Prostate gland (tissue), 2 donors: Measurements from ENCODE around the gene LDAH. TPM values are rescaled to one million over a fixed set of nuclear protein-coding genes. Genes with fewer than 3 reads are reported as not detected.

ENCODE experiments used
- DNase-seq: peaks from one replicate; pipeline ENCODE4 v3.0.0-alpha.2; 2019; ENCODE audit warnings: low spot score
- H3K27ac ChIP-seq, 2 donors: fragments of 200-600 bp; sonication (generic); 2 replicates each; pipeline ENCODE4 v1.5.1; 2017 to 2019
- H3K27me3 ChIP-seq: fragments of 200-600 bp; sonication (generic); replicated peaks from 2 replicates; pipeline ENCODE4 v1.5.1; 2019; ENCODE audit not compliant: insufficient read depth
- H3K36me3 ChIP-seq, 2 donors: fragments of 200-600 bp; sonication (generic); 1 replicate in 1 of 2; 2 replicates in 1 of 2; pipeline versions ENCODE4 v1.5.1 to v1.8.1; 2017 to 2019
- H3K4me1 ChIP-seq: fragments of 200-600 bp; sonication (generic); replicated peaks from 2 replicates; pipeline ENCODE4 v1.5.1; 2019
- H3K4me3 ChIP-seq, 2 donors: fragments of 200-600 bp; sonication (generic); 2 replicates each; pipeline ENCODE4 v1.5.1; 2017 to 2019
- H3K9me3 ChIP-seq: fragments of 200-600 bp; sonication (generic); 2 replicates; pipeline ENCODE4 v1.5.1; 2017
- CTCF ChIP-seq, 4 experiments: fragments of 200-600 bp in 2 of 4; fragments of 450-650 bp in 2 of 4; sonication (generic) in 2 of 4; IDR thresholded peaks; 1 replicate in 3 of 4; 2 replicates in 1 of 4; pipeline ENCODE4 v1.5.1; 2016 to 2019; ENCODE audit warnings: antibody characterized with exemption in 4 of 4, mild to moderate bottlenecking in 2 of 4, moderate library complexity in 2 of 4
- POLR2A ChIP-seq: fragments of 450-650 bp; IDR thresholded peaks from one replicate; pipeline ENCODE4 v1.6.1; 2016; ENCODE audit warnings: antibody characterized with exemption, mild to moderate bottlenecking
- POLR2AphosphoS5 ChIP-seq: sonication (generic); formaldehyde crosslinking; IDR thresholded peaks from one replicate; pipeline ENCODE4 v1.6.1; 2017; ENCODE audit warnings: antibody characterized with exemption
- whole genome bisulfite sequencing: methylation state at CpG from one replicate; pipeline ENCODE4 v1.1.5; 2018; 5-methylcytosine and 5-hydroxymethylcytosine counted together
- intact Hi-C: fragments of 100-400 bp; cut with DNase I; formaldehyde crosslinking; loops from one replicate; pipeline ENCODE4 v1.14.2; 2022
- total RNA-seq, 2 donors: library from RNA; depleted of rRNA; stranded (reverse); fragments of >200 nt; gene quantifications; one replicate each; pipeline ENCODE4 v1.1.0, GENCODE V29; 2016

Gene LDAH
- total RNA-seq, 2 donors from 2014 or later, result 6.6 to 17.3 TPM

GRCh38 chr2:20745924-20746555, 76.9 kb downstream of the LDAH start:
- no peaks in the 10 kb centered on the region for H3K9me3 ChIP-seq
- no peaks in the 10 kb centered on the region for H3K36me3 ChIP-seq
- DNase-seq, result no peak
- H3K27me3 ChIP-seq, result no peaks in the 10 kb centered on the region
- 19% methylated on average over 2 of the region's 2 CpGs for WGBS
- H3K27ac ChIP-seq, result no peak overlapping the region
- TF ChIP-seq POLR2AphosphoS5 (no peak), POLR2A (no peak), CTCF (IDR thresholded peaks at IDR 0.05) (no peak)
- intact Hi-C loops, result no loop called here
- H3K4me3 ChIP-seq, result no peak overlapping the region
- no peaks in the 10 kb centered on the region for H3K4me1 ChIP-seq

GRCh38 chr2:20744366-20745335, 78.2 kb downstream of the LDAH start:
- no peak for DNase-seq
- H3K27me3 ChIP-seq, result no peaks in the 10 kb centered on the region
- WGBS, result 89% methylated on average over 2 of the region's 2 CpGs
- H3K36me3 ChIP-seq, result no peaks in the 10 kb centered on the region
- intact Hi-C loops, result no loop called here
- H3K27ac ChIP-seq, result no peak overlapping the region
- H3K4me1 ChIP-seq, result no peaks in the 10 kb centered on the region
- no peak for TF ChIP-seq CTCF (IDR thresholded peaks at IDR 0.05)
- no peak for TF ChIP-seq POLR2A
- no peak for TF ChIP-seq POLR2AphosphoS5
- H3K4me3 ChIP-seq, result no peak overlapping the region
- no peaks in the 10 kb centered on the region for H3K9me3 ChIP-seq

GRCh38 chr2:20738772-20739171, 84.1 kb downstream of the LDAH start:
- Histone ChIP-seq H3K36me3 (no peaks in the 10 kb centered on the region), H3K27ac (no peak overlapping the region), H3K4me3 (no peak overlapping the region), H3K27me3 (no peaks in the 10 kb centered on the region), H3K4me1 (no peaks in the 10 kb centered on the region), H3K9me3 (no peaks in the 10 kb centered on the region)
- TF ChIP-seq POLR2AphosphoS5, result no peak
- no peak for TF ChIP-seq POLR2A
- no peak for TF ChIP-seq CTCF (IDR thresholded peaks at IDR 0.05)
- intact Hi-C loops, result no loop called here
- DNase-seq, result no peak

- Histone ChIP-seq H3K9me3 (no peaks in the 10 kb centered on the region), H3K4me1 (no peaks in the 10 kb centered on the region), H3K27me3 (no peaks in the 10 kb centered on the region), H3K36me3 (no peaks in the 10 kb centered on the region), H3K27ac (no peak overlapping the region), H3K4me3 (no peak overlapping the region)
- no peak for DNase-seq
- no peak for TF ChIP-seq POLR2AphosphoS5
- TF ChIP-seq CTCF (IDR thresholded peaks at IDR 0.05), result no peak
- TF ChIP-seq POLR2A, result no peak
- intact Hi-C loops, result no loop called here
- WGBS, result 82% methylated on average over 3 of the region's 3 CpGs
These were observed 85.4 kb downstream of the LDAH start for GRCh38 chr2:20737505-20737904.
